HG03575 (cell line): ENCODE results near the gene SFXN3.

Experiments
- ATAC-seq: cut with Tn5 transposase; IDR thresholded peaks from one replicate; pipeline ENCODE4 v1.9.1; 2021; ENCODE audit not compliant: unreplicated experiment, insufficient number of reproducible peaks, low FRiP score; ENCODE audit errors: extremely low read depth

Gene SFXN3

GRCh38 chr10:101047961-101048892 lies 17.2 kb downstream of the SFXN3 start:
- no peak for ATAC-seq

- ATAC-seq, result no peak
Observed at GRCh38 chr10:101050208-101051069, 19.4 kb downstream of the SFXN3 start.

DNA sequence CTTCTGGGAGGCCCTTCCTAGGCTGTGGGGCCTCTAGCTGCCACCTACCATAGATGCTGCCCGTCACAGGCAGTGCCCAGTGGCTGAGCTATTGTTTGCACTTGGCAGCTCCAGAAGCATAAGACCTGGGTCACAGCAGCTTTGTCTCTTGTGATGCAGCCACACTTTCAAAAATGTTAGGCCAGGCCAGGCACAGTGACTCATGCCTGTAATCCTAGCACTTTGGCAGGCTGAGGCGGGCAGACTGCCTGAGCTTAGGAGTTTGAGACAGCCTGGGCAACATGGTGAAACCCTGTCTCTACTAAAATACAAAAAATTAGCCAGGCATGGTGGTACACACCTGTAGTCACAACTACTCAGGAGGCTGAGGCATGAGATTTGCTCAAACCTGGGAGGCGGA lies 21.3 kb downstream of the SFXN3 start:
- ATAC-seq, result no peak

- ATAC-seq, result no peak
Observed at GRCh38 chr10:101053516-101053915, 22.5 kb downstream of the SFXN3 start.

DNA sequence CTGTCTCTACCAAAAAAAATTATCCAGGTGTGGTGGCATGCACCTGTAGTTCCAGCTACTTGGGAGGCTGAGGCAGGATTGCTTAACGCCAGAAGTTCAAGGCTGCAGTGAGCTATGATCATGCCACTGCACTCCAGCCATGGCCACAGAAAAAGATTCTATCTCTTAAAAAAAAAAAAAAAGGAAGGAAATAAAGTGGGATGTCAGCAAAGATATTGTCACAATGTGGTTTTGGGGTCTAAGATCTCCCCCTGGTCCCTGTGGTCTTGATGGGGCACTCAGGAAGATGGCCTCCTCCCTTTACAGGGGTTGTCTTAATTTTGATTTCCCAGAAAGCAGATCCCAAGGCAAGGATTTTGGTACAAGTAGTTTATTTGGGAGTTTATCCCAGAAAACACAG lies 23.3 kb downstream of the SFXN3 start:
- no peak for ATAC-seq

DNA sequence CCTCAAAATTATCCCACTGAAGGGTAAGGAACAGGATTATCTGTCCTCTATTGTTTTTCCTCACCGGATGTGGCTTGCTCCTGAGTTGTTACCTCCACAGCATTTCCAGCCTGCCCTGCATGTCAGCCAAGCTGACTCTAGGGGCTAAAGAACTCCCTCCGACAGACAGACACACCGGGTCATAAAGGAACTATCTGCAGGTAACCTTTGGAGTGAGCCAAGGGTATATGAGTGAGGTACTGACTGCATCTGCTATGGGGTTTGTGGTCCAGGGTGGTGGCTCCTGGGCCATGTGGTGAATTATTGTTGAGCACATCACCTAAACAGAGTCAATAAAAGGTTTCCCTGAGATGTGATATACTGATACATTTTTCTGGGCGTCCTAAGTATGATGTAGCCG lies 23.8 kb downstream of the SFXN3 start:
- ATAC-seq, result no peak

DNA sequence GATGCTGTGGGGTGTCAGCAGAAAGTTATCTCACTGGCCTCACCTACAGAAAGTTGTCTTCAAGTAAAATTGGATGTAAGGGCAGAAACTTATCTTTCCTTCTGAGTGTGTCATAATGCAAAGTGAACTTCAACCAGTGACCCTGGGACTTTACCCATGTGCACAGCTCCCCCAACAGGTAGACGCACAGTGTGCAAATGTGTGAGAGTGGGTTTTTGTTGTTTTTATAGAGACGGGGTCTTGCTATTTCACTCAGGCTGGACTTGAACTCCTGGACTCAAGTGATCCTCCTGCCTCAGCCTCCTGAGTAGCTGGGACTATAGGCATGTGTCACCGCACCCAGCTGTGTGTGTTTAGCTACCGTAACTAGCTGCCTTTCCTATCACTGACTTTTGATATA lies 24.4 kb downstream of the SFXN3 start:
- ATAC-seq, result no peak

DNA sequence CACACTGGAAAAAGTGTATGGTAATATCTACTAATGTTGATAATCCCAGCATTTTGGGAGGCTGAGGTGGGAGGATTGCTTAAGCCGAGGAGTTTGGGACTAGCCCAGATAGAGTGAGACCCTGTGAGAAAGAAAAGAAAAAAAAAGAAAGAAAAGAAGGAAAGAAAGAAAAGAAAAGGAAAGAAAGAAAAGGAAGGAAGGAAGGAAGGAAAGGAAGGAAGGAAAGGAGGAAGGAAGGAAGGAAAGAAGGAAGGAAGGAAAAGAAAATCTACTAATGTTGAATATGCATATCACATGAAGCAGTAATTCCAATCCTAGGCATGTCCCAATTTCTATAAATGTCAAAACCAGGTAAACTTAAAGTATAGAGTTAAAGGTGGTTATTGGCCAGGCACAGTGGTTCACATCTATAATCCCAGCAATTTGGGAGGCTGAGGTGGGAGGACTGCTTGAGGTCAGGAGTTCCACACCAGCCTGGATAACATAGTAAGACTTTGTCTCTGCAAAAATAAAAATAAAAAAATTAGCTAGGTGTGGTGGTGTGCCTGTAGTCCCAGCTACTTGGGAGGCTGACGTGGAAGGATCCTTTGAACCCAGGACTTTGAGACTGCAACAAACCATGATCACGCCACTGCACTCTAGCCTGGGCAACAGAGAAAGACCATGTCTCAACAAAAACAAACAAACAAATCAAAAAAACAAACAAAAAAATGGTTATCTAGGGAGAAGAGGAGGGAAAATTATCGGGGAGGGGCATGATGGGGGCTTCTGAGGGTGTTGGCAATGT lies 25.5 kb downstream of the SFXN3 start:
- ATAC-seq, result no peak

DNA sequence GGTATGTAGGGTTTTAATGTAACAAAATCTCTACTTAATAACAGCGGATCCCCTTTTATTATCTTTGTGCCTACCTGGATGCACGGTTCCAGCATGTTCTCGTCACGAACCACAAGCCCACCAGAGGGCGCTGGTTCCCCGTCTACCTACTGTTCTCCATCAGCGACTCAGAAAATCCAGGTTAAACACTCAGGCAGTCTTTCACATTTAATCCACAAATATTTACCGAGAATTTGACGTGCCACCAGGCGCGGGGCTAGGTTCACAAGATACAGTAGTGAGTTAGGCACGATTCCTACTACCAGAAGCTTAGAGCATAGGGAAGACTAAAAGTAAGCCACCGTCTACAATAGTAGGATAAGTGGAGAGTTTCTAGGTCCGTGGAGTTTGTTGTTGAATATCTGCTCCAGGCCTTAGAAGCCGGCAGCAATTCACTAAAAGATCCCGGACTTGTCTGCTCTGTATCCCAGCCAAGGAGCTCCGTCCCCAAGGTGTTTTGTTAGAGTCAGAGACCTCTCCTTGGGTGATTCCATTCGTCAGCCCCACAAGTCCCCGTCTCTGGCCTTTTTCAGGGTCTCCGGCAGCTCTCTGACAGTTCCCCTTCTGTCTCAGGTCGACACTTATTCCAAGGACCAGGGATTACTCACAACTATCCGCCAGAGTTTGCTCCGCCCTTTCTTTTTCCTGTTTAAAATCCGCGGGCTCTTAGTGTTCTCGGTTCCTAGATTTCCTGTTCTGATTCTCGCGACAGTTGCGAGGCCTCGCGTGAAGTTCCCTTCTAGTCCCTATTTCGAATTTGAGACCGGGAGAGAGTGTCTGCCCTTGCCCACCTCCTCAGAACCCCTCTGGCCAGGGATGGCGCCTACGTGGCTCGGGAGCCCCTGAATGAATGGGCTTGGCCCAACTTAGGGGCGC lies 29.3 kb downstream of the SFXN3 start:
- ATAC-seq, result no peak

DNA sequence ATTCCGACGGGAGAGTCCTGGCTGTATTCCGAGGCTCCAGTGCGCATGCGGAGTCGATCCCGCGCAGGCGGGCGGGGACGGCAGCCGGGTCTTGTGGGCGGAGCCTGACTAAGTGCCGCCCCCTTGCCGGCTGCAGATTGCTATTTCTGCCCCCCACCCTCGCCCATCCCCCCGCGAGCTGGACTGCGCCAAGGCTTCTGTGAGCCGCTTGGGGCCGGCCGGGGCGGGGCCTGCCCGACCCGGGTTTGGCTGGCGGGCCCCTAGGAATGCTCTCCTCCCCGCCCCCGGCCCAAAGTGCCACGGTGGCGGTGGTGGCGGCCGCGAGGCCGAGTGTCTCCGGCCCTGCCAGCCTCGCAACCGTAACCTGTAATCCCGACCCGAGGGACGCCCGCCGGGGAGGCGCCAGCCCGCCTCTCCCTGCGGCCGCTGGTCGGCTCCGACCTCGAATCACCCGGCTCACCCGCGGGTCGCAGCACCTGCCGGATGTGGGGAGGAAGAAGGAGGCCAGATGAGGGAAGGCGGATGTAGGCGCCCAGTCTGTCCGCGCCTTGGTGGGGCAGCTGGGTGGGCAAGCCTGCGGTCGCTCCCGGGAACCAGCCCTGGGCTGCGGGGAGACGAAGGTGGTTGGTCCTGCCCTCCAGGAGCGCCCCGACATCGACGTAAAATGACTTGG lies 30.1 kb downstream of the SFXN3 start:
- no peak for ATAC-seq

- ATAC-seq, result no peak
Observed at GRCh38 chr10:101061624-101062231, 30.7 kb downstream of the SFXN3 start, which contains the start of gene KAZALD1. Gene KAZALD1 (plus strand): TSS chr10:101061989. CDS start chr10:101062593, 604 bp downstream.

- ATAC-seq, result no peak
Observed at GRCh38 chr10:101062232-101063049, 31.4 kb downstream of the SFXN3 start.

GRCh38 chr10:101063050-101063525 lies 32.1 kb downstream of the SFXN3 start:
- no peak for ATAC-seq

DNA sequence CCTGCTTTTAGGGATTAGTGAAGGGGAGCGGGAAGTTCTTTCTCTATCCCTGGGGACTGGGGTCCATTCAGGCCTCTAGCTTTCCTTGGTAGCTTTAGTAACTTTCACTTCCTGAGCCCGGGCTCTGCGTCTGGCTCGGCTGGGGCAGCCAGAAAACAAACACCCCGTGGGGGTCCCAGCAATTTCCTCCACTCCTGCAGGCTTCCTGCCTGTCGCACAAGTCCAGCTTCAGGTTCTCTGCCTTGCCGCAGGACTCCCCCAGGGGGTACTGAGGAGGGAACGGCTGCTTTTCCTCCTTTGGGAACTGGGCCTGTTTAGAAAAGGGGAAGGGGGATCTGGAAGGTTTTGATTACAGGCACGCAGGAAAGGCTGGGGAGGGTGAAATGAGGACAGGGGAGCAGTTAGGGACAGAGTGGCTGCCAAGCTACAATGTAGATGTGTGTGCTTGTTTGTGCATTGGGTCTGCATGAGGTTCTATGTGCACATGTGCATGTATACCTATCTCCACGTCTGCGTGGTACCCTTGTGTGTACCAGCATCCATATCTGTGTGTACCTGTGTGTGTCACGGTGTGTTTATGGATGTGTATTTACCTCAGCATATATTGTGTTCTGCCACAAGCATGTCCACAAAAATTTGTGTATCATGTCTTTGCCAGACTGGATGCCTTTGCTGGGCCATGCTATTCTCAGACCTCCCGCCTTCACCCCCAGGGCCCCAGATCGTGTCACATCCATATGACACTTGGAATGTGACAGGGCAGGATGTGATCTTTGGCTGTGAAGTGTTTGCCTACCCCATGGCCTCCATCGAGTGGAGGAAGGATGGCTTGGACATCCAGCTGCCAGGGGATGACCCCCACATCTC lies 32.7 kb downstream of the SFXN3 start:
- no peak for ATAC-seq

DNA sequence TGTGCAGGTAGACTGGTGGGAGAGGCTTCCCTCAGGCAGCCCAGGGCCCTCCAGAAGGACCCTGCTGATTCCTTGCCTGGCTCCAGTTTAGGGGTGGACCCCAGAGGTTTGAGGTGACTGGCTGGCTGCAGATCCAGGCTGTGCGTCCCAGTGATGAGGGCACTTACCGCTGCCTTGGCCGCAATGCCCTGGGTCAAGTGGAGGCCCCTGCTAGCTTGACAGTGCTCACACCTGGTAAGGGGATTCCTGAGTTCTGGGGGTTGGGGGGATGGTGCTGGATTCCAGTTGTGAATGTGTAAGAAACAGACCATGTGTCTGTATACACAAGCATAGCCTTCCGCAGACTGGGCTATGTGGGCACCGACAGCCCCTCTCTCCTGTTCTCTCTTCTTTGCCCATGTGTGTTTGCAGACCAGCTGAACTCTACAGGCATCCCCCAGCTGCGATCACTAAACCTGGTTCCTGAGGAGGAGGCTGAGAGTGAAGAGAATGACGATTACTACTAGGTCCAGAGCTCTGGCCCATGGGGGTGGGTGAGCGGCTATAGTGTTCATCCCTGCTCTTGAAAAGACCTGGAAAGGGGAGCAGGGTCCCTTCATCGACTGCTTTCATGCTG lies 33.5 kb downstream of the SFXN3 start:
- no peak for ATAC-seq
